HG03135 (cell line): ENCODE results near the gene FBXO15.

ENCODE experiments used
- ATAC-seq: cut with Tn5 transposase; IDR thresholded peaks from one replicate; pipeline ENCODE4 v1.9.1; 2021; ENCODE audit warnings: mild to moderate bottlenecking, moderate library complexity; ENCODE audit not compliant: unreplicated experiment

The FBXO15 gene

DNA sequence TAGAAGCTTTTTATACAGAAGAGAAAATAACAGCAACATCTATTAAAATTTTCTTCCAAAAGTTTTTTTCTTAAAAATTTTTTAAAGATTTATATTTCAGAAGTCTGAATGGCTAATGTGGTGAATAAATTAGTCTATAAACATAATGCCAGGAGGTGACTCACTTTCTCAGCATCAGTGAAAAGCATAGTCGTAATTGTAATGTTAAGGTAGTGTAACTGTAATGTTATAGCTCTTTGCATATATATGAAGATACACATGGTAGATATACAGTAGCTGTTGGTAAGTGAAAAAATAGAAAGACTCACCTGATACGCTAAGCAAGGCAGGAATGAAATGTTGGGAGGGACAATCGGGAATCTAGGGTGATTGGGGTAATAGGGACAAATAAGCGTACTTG, 6.2 kb upstream of the FBXO15 start:
- ATAC-seq, result no peak

- no peak for ATAC-seq
Observed at GRCh38 chr18:74153377-74153776, 5.7 kb upstream of the FBXO15 start.

DNA sequence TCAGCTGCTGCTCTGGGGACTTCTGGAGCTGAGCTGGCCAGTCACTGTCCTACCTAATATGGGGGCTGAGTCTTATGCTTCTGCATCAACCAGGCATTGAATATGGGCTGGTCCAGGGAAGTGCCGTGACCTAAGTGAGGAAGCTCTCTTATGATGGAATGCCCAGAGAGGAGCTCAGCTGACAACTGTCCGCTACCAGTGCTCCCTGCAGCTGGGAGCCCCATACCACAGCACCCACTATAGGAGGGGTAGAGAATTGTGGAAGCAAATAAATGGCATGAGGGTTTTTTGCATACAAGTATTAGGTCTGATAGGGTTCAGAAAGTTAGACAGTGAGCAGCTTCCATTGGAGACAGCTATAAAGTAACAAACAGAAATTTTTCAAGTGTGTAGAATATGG, 5.2 kb upstream of the FBXO15 start:
- ATAC-seq, result no peak

GRCh38 chr18:74152270-74152669, 4.6 kb upstream of the FBXO15 start:
- no peak for ATAC-seq

DNA sequence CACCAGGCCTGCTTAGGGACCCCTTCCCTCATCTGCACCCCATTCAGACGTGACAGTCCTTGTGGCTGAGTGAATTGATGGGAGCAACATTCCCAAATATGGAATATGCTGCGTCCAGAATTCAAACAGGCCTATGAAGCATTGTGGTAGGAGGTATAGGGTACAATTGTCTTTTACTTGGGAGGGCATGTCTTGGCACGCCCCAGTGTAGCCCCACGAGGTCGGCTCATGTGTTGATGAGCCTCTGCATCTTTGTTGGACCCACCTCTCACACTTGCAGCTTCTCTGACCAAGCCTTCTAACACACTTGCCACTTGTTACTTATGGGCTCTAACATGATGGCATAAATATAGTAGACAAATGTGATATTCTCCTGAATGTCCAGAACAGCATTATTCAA, 2.2 kb upstream of the FBXO15 start:
- no peak for ATAC-seq

DNA sequence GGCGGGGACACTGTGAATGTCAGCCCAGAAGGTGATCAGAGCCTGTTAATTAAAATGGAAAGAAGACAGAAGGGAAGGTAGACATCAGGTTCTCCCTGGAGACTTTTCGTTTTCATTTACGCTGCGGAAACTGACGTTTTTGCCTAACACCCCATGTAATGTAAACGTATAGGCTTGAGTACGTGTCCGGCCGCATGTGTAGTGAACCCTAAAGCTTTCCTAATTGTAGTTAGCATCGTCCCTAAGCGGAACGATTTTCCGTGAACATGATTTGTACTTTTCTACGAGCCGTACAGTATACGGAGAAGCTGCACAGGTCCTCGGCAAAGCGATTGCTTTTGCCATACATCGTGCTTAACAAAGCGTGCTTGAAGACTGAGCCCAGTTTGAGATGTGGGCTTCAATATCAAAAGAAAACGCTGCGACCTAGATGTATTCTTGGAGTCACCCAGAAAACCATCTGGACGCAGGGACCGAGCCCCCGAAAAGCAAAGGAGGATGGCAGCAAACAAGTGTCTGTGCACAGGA, 973 bp upstream of the FBXO15 start:
- no peak for ATAC-seq

- ATAC-seq, result no peak
Observed at GRCh38 chr18:74147491-74147778, 199 bp downstream of the FBXO15 start.

DNA sequence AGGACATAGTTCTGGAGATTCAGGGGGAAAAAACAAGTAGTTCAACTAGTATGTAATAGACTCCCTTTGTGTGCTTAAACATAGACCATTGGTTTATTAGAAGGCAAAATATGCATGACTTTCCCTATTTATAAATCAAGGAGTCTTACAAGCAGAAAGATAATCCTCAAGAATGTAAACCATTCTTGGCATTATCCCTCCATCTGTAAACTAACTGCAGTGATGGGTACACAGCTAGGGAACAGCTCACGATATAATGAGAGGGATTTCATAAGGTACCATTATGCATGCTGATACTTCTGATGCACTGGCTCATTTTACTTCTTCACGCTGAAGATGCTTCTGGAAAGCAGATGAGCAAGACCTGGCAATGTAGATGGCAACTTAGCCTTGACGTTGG, 878 bp downstream of the FBXO15 start:
- no peak for ATAC-seq

- ATAC-seq, result no peak
Observed at GRCh38 chr18:74142252-74142651, 5.4 kb downstream of the FBXO15 start.

DNA sequence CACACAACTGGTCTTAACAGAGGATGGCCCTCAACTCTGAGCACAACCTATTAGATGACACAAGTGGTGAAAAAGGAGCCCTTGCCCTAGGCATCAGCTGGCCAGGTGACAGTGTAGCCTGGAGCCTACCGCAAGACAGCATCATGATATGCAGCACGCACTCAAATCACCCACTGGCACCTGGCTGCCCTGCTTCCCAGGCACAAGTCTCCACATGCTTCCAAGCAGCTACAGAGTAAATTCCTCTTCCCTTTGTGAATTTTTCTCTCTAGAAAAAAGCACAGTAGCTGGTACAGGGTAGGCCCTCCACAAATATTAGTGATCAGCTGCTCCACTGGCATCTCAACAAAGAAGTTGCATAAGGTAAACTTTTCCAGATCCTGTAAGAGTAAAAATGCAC, 6.0 kb downstream of the FBXO15 start:
- no peak for ATAC-seq

- no peak for ATAC-seq
Observed at GRCh38 chr18:74140582-74140981, 7.1 kb downstream of the FBXO15 start.

GRCh38 chr18:74139888-74140287, 7.7 kb downstream of the FBXO15 start:
- ATAC-seq, result no peak

DNA sequence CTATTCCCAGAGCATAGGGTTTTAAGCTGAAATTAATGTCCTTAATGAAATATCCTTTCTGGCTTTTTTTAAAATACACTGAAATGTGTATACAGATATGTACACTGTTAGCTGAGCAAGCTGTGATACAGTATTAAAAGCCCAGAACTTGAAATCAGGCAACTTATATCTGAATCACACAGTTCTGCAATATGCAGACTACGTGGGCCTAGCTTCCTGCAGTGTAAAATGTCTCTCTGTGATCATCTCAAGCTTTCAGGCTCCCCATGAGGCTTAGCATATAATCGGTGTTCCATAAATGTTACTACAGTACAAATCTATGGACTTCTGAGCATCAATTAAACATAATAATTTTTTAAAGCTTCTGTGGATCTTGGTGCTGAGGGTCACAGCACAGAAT, 8.2 kb downstream of the FBXO15 start:
- no peak for ATAC-seq

- ATAC-seq, result no peak
Observed at GRCh38 chr18:74137920-74138538, 9.6 kb downstream of the FBXO15 start.

DNA sequence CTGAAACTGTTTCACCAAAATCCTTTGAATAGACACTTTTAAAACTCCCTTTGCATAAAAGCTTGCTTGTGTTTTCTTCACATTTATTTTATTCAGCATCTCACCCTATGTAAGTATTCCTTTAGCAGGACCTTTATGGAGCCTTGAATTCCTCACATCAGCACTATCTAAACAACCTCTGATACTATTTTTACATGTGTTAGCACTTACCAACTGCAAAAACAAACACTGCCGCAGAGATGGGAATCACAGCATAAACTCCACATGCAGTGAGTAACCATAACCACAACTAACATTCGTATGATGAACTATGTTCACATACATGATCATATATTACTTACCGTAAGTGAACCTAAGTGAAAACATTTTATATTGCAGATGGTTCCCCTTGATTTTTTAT, 15.4 kb downstream of the FBXO15 start:
- no peak for ATAC-seq

- ATAC-seq, result no peak
Observed at GRCh38 chr18:74131124-74131523, 16.5 kb downstream of the FBXO15 start.

GRCh38 chr18:74128159-74128558, 19.5 kb downstream of the FBXO15 start:
- ATAC-seq, result no peak

GRCh38 chr18:74126684-74127655, 20.7 kb downstream of the FBXO15 start:
- ATAC-seq, result no peak

GRCh38 chr18:74124642-74125041, 23.0 kb downstream of the FBXO15 start:
- no peak for ATAC-seq

DNA sequence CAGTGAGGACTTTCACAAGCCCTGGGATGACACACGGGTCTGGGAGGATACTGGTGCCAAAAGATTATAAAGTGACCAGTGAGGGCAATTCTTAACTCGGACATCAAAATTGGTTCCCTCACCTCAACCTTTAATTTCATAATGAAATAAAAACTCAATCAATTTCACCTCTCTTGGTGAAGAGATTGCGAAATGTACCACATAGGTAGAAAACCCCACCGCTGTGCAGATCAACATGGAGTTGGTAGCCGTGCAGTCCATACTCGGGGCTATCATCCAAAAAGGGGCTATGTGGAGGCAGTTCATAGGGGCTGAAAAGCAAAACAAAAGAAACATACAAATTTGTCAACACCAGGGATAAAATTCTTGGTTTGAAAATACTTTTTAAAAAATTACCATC, 24.4 kb downstream of the FBXO15 start:
- ATAC-seq, result no peak

- ATAC-seq, result no peak
Observed at GRCh38 chr18:74116633-74117554, 30.7 kb downstream of the FBXO15 start.
